NCI-H345 treated with DMSO at 0.1 percent for 48 hours (cell line): Measurements from ENCODE around the gene PRRX2.
"Not testable (repeated sequence)": the region's sequence is repeated elsewhere in the genome, so short reads cannot be mapped to it uniquely, and the experiment has no call there.

ENCODE experiments used
- DNase-seq: peaks from one replicate; lab custom pipeline; 2025; ENCODE audit not compliant: unreplicated experiment; lab: John Stamatoyannopoulos, UW

The PRRX2 gene

DNA sequence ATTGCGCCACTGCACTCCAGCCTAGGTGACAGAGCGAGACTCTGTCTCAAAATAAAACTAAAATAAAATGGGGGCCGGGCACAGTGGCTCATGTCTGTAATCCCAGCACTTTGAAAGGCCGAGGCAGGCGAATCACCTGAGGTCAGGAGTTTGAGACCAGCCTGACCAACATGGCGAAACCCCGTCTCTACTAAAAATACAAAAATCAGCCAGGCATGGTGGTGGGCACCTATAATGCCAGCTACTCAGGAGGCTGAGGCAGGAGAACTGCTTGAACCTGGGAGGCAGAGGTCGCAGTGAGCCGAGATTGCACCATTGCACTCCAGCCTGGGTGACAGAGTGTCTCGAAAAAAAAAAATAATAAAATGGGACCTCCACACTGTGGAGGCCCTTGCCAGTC is 29.1 kb upstream of the PRRX2 start:
- not testable (repeated sequence) for DNase-seq

DNA sequence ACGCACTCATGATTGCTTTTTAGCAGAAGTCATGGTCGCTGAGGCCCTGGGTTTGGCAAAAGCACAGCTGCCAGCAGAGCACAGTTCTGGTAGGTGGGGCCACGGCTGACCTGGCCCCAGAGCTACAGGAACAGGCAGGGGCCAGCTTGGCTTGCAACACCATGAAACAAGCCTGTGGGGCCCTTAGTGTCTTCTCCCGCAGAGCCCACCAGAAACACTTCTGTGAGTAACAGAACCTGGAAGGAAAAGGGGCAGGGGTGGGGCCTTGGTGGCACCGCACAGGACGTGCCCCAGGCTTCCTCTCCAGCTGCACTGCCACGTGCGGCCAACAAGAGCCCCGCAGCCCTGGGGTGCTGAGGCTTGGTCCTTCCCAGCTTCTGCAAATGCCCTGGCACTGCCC is 28.3 kb upstream of the PRRX2 start:
- DNase-seq: no peak

GRCh38 chr9:129637673-129638439 is 27.6 kb upstream of the PRRX2 start:
- DNase-seq: no peak

DNA sequence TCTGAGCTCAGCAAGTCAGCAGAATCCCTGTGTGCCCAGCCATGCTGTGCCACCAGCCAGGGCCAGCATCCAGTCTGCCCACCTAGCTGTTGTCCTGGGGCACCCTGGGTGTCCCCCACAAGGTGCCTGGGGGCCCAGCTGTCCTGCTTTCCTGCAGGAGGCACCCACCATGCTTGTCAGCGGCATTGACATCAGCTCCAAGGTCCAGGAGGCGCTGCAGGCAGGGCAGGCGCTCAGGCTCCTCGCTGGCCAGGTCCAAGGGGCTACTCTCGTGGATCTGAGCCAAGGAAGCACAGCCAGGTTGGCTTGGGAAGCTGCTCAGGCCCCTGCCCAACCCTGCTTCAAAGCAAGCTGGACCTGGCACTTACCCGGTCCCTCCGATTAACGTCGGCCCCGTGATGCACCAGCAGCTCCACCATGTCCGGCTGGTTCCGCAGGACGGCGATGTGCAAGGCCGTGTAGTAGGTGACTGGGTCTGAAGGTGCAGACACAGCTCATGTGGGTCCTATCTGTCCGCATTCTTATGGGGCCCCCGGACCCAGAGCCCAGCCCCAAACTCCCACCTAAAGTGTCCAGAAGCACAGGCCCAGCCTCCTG is 26.3 kb upstream of the PRRX2 start:
- DNase-seq: no peak

DNA sequence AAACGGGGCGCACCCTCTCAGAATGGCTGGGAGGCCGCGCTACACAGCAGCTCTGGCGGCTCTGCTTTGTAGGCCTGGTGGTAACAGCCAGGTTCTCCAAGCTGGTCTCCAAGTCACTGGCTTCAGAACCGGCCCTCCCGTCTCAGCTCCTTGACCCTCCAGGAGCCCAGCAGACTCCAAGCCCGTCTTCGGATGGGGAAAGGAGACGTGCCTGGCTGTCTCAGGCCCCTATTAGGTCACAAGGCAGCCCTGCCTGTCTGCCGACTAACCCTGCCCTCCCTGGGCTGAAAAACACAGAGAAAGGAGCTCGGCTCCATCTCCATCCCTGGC is 25.7 kb upstream of the PRRX2 start:
- no peak for DNase-seq

DNA sequence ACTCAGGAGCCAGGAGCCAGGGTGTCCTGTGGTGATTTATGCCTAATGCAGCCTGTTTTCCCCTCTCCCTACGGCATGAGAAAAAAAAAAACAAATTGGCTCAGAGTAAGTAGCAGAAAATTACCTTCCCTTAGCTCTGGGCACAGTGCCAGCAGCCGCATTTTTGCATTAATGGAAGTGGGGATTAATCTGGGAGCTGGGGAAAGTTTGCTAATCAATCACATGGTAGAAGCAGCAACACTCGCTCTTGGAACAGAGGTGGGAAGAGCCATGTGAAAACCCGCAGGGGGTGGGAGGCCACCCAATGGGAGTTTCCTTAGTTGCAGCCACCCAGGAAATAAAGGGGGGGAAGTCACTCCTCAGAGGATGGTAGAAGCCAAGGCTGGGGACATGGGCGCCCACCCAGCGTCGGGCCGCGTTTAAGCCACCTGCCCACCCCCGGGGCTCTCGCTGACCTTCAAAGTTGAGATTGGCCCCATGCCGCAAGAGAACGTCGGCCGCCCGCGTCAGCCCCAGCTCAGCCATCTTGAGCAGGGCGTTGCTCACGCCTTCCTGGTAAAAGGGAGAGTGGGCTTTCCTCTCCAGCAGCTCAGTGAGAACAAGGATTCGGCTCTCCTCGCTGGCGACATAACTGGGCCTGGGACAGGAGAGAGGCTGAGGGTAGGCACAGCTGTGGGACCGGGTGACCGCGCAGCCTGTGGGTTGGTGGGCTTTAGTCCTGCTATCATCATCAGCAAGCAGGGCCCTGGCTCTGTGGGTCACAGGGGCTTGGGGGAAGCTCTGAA is 25.2 kb upstream of the PRRX2 start:
- DNase-seq: peak; percentile 38

DNA sequence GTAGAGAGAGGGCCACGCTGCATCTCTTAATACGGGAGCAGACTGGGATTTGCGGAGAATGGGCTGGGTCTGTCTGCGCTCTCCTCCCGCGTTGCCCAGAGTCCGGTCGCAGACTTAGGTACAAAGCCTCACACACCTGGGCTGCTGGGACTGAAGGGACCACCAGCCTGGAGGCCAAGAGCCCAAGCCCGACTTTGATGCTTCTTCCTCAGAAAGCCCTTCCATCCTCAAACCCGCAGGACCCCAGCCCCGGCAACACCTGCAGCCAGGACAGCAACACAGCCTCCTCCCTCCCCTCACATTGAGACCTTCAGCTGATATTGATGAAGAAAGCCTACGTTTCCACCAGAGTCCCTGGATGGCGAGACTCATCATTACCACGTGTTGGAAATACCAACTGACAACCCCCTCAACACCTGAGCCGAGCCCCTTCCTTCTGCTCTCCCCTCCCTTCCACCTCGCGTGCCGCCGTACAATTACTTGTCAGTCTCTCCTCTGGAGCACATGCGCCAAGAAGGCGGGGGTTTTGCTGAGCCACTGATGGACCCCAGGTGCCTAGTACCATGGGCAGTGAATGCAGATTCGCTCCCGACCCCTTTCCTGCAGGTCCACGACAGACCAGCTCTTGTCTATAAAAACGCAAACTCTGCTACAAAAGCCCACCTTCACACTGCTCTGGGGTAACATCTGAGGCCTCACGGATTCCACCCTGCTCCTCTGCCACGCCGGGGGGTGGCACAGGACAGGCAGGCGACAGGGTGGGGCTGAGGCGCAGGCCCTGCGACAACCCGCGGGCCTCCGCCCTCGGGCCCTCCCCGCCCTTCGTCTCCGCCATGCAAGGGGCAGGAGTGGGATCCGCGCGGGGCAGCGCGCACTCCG is 24.3 kb upstream of the PRRX2 start:
- no peak for DNase-seq

- DNase-seq: peak; percentile 73
Measured at GRCh38 chr9:129641750-129642585, 23.5 kb upstream of the PRRX2 start, which contains the start of gene ASB6. Gene ASB6, minus strand, starts transcription at chr9:129642151. Its CDS starts 152 bp downstream, at chr9:129641999.

GRCh38 chr9:129643706-129644105 is 21.7 kb upstream of the PRRX2 start:
- DNase-seq: no peak

DNA sequence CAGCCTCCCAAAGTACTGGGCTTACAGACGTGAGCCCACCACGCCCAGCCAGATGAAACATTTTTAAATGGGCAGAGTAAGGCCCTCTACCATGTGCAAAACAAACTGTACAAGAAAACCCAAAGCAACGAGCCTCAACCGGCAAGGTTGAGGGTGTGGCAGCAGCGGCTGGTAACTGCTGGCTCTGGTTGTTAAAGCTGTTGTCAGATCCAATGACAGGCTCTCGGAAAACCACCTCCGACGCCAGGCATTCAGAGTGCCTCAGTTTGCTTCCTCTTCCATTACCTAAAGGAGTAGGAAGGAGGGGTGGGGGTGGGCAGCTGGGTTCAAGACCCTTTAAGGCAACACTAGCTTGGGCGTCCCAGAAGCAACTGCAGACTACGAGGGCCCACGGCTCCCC is 21.1 kb upstream of the PRRX2 start:
- DNase-seq: no peak

- no peak for DNase-seq
Measured at GRCh38 chr9:129644902-129645301, 20.5 kb upstream of the PRRX2 start.

DNA sequence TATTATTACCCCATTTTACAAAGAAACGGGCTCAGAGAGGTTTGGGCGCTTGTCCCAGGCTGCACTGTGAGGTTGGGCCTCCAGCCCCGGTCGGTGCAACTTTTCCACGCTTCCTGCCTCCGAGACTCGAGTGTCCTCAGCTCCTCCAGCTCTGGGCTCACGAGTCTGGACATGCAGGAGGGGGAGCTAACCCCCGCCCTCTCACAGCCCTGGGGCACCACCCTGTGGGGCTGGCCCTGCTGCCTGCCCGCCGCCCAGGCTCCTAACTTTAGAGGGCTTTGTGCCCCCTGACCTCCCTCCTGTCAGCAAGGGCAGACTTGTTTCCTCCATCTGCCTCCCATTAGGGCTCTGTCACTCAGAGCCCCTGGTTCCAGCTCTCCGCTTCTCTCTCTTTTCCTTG is 19.2 kb upstream of the PRRX2 start:
- DNase-seq: no peak

DNA sequence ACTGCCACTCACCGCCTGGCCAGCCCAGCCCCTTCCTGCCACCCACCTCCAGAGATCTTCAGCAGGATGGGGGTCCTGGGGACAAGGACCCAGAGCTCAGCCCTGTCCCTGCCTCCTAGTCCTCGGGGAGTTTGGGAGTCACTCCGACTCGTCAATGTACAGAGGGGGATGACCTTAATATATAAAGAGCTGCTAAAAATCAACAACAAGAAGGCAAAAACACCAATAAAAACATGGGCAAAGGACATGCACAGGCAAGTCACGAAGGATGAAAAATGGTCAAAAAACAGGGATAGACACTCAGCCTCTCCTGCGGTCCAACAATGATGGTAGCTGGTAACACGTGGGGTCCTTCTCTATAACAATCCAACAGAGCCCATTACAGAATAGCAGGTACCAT is 18.8 kb upstream of the PRRX2 start:
- DNase-seq: no peak

DNA sequence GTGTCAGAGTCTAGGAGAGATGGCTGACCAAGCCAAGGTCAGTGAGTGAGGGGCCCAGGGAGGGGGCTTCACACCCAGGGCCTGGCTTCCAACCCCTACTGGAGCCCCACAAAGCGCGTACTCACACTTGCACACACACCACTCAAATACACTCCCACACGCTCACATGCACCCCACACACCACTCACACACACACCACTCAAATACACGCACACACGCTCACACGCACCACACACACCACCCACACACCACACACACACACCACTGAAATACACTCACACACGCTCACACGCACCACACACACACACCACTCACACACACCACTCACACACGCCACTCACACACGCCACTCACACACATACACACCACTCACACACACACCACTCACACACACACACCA is 17.8 kb upstream of the PRRX2 start:
- DNase-seq: no peak

DNA sequence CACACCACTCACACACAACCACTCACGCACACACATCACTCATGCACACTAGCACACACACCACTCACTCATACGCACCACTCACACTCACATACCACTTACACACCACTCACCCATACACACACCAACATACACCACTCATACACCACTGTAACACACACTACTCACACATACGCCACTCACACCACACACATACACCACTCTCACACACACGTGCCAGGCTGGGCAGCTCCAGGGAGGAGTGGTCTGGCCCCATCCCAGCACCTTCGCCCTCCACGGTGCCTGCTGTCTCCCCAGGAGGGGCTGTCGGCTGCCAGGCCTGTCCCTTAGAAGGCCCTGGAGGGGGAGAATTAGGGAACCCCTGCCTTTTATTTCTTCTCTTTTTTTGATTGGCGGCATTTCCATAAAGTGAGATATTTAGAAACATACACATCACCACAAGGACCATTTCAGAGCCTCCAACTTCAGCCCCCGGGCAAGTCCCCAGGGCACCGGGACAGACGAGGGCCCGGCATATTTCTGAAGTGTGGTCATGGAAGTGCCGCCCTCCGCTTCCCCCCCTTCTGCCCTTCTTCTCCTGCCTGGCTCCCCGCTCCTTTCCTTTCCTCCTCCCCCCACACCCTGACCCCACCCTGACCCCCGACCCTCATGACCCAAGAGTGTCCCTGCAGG is 17.2 kb upstream of the PRRX2 start:
- DNase-seq: no peak

DNA sequence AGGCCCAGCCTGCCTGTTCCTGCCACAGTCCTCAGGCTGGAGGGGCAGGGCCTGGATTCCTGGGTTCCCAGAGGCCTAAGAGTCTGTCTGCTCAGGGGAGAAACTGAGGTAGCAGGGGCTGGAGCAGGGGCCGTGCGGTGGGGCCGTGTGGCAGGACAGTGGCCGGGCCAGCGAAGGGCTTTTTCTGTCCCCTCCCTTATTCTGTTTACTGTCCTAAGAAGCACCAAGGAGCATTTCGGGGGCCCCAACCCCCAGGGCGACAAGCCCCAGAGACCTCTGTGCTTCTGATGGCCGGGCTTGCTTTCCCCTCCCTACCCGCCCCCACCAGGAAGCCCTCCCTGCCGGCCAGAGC is 16.7 kb upstream of the PRRX2 start:
- DNase-seq: no peak

DNA sequence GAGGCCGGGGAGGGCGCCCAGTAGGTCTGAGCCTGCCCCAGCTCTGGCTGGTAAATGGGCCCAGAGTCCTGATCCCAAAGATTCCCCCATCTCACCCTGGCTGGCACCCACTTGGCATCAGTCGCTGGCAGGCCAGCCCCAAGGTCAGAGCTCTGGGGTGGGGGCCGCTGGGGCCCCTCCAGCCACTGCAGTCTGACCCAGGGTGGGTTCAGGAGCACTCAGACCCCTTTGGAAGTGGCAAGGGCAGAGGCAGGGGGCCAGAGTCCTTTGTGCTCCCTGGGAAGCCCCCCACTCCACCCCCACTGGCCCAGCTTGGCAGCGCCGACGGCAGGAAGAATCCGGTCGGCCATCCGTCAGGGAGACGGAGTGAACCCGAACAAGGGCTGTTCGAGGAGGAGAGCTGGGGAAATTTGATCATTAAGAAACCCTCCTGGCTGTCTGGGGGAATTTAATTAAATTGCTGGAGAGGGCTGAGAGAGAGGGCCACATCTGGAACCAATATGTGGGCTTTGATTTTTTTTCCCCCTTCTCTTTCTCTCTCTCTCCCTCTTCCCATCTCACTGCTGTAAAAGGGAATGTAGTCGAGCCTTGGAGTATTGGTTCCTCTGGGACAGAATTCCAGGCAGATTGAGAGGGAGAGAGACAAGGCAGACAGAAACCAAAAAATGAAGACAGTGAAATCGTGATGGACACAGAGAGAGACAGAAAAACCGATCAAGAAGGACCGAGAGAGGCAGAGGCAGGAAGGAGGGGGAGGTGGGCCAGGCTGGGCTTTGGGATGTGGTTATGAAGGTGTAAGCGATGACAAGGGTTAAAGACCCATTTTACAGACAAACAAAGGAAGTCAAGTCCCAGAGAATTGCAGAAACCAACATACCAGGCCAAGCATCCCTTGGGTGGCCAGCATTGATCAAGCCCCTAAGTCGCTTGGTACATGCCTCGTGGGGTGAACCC is 15.4 kb upstream of the PRRX2 start:
- no peak for DNase-seq

DNA sequence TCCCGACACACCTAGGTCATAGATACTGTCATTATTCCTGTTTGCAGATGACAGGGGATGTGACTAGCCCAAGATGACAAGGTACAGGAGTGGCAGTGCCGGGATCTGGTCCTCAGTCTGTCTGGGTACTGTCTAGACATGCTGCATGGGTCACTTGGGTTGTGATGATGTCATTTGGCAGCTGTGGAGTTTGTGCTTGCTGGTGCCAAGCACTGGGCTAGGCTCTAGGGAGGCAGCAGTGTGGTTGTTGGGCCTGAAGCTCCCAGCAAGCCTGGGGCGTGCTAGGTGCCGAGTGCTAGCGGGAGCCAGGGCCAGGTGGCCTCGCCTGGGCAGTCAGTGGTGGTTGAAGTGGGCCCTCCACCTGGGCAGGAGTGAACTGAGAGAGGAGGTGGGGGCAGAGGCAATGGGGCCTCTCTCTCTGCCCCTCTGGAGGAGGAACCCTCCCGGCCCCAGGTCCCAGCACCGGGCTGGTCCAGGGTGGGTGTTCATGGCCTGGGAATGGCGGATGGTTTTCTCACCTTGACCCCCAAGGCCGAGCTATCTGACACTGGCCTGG is 14.7 kb upstream of the PRRX2 start:
- DNase-seq: no peak
